PFSK-1 (cell line): ENCODE measurements around the gene MRGPRG.

ENCODE experiments used
- FOXP2 ChIP-seq: optimal IDR thresholded peaks from 2 replicates; pipeline ENCODE3; 2011; ENCODE audit warnings: borderline replicate concordance, control low read depth, inconsistent platforms; ENCODE audit not compliant: insufficient read depth; ENCODE audit errors: extremely low read length, extremely low read depth
- POLR2AphosphoS5 ChIP-seq: IDR thresholded peaks from 2 replicates; pipeline ENCODE4 v1.6.1; 2012; ENCODE audit warnings: low read depth, mild to moderate bottlenecking, control low read depth, low read length, moderate library complexity
- SIN3A ChIP-seq: IDR thresholded peaks from 2 replicates; pipeline ENCODE4 v1.6.1; 2012; ENCODE audit warnings: mild to moderate bottlenecking, low read length, moderate library complexity, borderline replicate concordance; ENCODE audit not compliant: insufficient read depth
- TAF1 ChIP-seq: IDR thresholded peaks from 2 replicates; pipeline ENCODE4 v1.6.1; 2012; ENCODE audit warnings: low read length, control low read depth, borderline replicate concordance; ENCODE audit not compliant: insufficient read depth
- TF ChIP-seq, protein P1 (sequence below), 2 experiments: IDR thresholded peaks; 2 replicates each; pipeline versions ENCODE4 v1.6.1 to v1.8.0; 2011 to 2012; ENCODE audit warnings: low read depth in 2 of 2, low read length in 2 of 2, control low read depth in 1 of 2, inconsistent platforms in 1 of 2, mild to moderate bottlenecking in 1 of 2, moderate library complexity in 1 of 2; ENCODE audit not compliant: insufficient read depth in 1 of 2

MRGPRG gene

DNA sequence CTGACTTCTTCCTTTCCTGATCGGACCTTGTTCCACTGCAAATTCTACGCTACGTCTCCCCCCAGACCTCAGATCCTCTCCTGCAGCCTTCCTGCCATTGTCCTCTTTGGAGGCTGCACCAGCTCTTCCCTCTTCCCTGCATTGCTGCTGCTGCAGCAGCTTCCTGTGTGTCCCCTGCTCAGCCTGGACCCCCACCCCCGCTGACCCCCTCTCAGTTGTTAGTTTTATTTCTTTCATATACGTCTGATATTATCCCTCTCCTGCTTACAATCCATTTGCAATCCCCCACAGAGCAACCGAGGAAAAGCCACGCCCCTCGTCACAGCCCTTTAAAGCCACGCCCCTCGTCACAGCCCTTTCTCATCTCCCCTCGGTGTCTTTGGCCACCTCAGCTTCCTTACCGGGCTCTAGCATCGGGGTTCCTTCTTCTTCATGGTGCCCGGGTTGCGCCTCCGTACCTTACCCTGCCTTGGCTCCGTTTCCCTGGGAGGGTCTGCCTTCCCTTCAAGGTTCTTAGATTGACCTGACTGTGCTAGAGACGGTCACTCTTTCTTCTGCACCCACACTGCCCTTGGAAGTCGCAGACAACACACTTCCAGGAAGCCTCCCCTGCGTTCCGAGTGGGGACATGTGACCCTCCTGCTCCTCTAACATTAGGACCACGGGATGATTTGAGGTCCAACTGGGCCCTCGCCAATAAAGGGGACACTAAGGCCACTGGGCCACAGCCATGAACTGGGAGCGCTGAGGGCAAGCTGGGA is 4.8 kb downstream of the MRGPRG start:
- TF ChIP-seq POLR2AphosphoS5 (no peak), SIN3A (no peak), TAF1 (no peak), FOXP2 (no peak)
- TF ChIP-seq, protein P1, sequence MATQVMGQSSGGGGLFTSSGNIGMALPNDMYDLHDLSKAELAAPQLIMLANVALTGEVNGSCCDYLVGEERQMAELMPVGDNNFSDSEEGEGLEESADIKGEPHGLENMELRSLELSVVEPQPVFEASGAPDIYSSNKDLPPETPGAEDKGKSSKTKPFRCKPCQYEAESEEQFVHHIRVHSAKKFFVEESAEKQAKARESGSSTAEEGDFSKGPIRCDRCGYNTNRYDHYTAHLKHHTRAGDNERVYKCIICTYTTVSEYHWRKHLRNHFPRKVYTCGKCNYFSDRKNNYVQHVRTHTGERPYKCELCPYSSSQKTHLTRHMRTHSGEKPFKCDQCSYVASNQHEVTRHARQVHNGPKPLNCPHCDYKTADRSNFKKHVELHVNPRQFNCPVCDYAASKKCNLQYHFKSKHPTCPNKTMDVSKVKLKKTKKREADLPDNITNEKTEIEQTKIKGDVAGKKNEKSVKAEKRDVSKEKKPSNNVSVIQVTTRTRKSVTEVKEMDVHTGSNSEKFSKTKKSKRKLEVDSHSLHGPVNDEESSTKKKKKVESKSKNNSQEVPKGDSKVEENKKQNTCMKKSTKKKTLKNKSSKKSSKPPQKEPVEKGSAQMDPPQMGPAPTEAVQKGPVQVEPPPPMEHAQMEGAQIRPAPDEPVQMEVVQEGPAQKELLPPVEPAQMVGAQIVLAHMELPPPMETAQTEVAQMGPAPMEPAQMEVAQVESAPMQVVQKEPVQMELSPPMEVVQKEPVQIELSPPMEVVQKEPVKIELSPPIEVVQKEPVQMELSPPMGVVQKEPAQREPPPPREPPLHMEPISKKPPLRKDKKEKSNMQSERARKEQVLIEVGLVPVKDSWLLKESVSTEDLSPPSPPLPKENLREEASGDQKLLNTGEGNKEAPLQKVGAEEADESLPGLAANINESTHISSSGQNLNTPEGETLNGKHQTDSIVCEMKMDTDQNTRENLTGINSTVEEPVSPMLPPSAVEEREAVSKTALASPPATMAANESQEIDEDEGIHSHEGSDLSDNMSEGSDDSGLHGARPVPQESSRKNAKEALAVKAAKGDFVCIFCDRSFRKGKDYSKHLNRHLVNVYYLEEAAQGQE (IDR thresholded peaks at IDR 0.05; ENCODE audit: insufficient read depth in 1 of 2, low read depth in 2 of 2, low read length in 2 of 2): no peak

- TF ChIP-seq POLR2AphosphoS5: no peak
- TF ChIP-seq SIN3A: no peak
- TF ChIP-seq FOXP2: no peak
- TF ChIP-seq TAF1: no peak
- TF ChIP-seq, protein P1 (IDR thresholded peaks at IDR 0.05; ENCODE audit: insufficient read depth in 1 of 2, low read depth in 2 of 2, low read length in 2 of 2): no peak
These were observed 10.3 kb downstream of the MRGPRG start for GRCh38 chr11:3208272-3208671.

GRCh38 chr11:3207526-3208189 is 11.0 kb downstream of the MRGPRG start:
- TF ChIP-seq, protein P1 (IDR thresholded peaks at IDR 0.05; ENCODE audit: insufficient read depth in 1 of 2, low read depth in 2 of 2, low read length in 2 of 2): no peak
- no peak for TF ChIP-seq POLR2AphosphoS5
- TF ChIP-seq FOXP2: no peak
- no peak for TF ChIP-seq TAF1
- no peak for TF ChIP-seq SIN3A

DNA sequence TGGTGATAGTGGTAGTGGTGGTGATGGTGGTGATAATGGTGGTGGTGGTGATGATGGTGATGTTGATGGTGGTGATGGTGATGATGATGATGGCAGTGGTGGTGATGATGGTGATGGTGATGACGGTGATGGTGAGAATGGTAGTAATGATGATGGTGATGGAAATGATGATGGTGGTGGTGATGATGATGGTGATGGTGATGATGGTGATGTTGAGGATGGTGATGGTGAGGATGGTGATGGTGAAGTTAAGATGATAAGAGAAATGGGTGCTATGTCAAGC is 11.8 kb downstream of the MRGPRG start:
- TF ChIP-seq, protein P1 (IDR thresholded peaks at IDR 0.05; ENCODE audit: insufficient read depth in 1 of 2, low read depth in 2 of 2, low read length in 2 of 2): no peak
- TF ChIP-seq POLR2AphosphoS5: no peak
- TF ChIP-seq TAF1: no peak
- TF ChIP-seq SIN3A: no peak
- no peak for TF ChIP-seq FOXP2
